Osteocyte (in vitro differentiated cells): ENCODE data around the gene USP24. TPM values are rescaled to one million over a fixed set of nuclear protein-coding genes. Genes with fewer than 3 reads are reported as not detected.

Experiments used
- DNase-seq: peaks from one replicate; pipeline ENCODE4 v3.0.0; 2021; ENCODE audit warnings: mixed read lengths; ENCODE audit not compliant: unreplicated experiment; ENCODE audit errors: extremely low spot score
- H3K27ac Mint-ChIP-seq: one replicate; pipeline ENCODE4 v1.8.0; 2021; ENCODE audit warnings: mild to moderate bottlenecking, mixed read lengths; ENCODE audit not compliant: unreplicated experiment
- H3K27me3 Mint-ChIP-seq: one replicate; pipeline ENCODE4 v1.8.0; 2021; ENCODE audit warnings: mixed read lengths; ENCODE audit not compliant: unreplicated experiment
- H3K36me3 Mint-ChIP-seq: one replicate; pipeline ENCODE4 v1.8.0; 2021; ENCODE audit warnings: mixed read lengths; ENCODE audit not compliant: unreplicated experiment
- H3K4me1 Mint-ChIP-seq: one replicate; pipeline ENCODE4 v1.8.0; 2021; ENCODE audit warnings: mixed read lengths; ENCODE audit not compliant: unreplicated experiment
- H3K4me3 Mint-ChIP-seq: one replicate; pipeline ENCODE4 v1.8.0; 2021; ENCODE audit warnings: mild to moderate bottlenecking, moderate library complexity, mixed read lengths; ENCODE audit not compliant: unreplicated experiment
- H3K9me3 Mint-ChIP-seq: one replicate; pipeline ENCODE4 v1.8.0; 2021; ENCODE audit warnings: mixed read lengths; ENCODE audit not compliant: unreplicated experiment
- CTCF ChIP-seq: fragments of 200-600 bp; sonication (generic); IDR thresholded peaks from 2 replicates; pipeline ENCODE4 v1.5.0; 2021; ENCODE audit warnings: antibody characterized with exemption, mild to moderate bottlenecking, moderate library complexity
- total RNA-seq: library from RNA; stranded (reverse); gene quantifications from 2 replicates; pipeline ENCODE4 v1.2.1, GENCODE V29; 2021

Gene USP24
- total RNA-seq, 1 donor from 2014 or later = 32.1 TPM

- Mint-ChIP-seq H3K9me3 (no peaks in the 10 kb centered on the region), H3K4me3 (no peak overlapping the region), H3K4me1 (no peaks in the 10 kb centered on the region), H3K36me3 (peaks cover 35% of the 10 kb centered on the region), H3K27me3 (no peaks in the 10 kb centered on the region), H3K27ac (no peak overlapping the region)
- no peak for TF ChIP-seq CTCF
- no peak for DNase-seq
Observed at GRCh38 chr1:55148676-55149075, 66.5 kb downstream of the USP24 start.

GRCh38 chr1:55147524-55147923 lies 67.6 kb downstream of the USP24 start:
- no peak overlapping the region for H3K27ac Mint-ChIP-seq
- no peaks in the 10 kb centered on the region for H3K27me3 Mint-ChIP-seq
- no peaks in the 10 kb centered on the region for H3K9me3 Mint-ChIP-seq
- H3K4me3 Mint-ChIP-seq = no peak overlapping the region
- H3K36me3 Mint-ChIP-seq = peaks cover 28% of the 10 kb centered on the region
- TF ChIP-seq CTCF = no peak
- DNase-seq = no peak
- no peaks in the 10 kb centered on the region for H3K4me1 Mint-ChIP-seq

- no peak overlapping the region for H3K4me3 Mint-ChIP-seq
- H3K4me1 Mint-ChIP-seq = no peaks in the 10 kb centered on the region
- H3K27me3 Mint-ChIP-seq = no peaks in the 10 kb centered on the region
- no peak for DNase-seq
- no peak overlapping the region for H3K27ac Mint-ChIP-seq
- peaks cover 32% of the 10 kb centered on the region for H3K36me3 Mint-ChIP-seq
- H3K9me3 Mint-ChIP-seq = no peaks in the 10 kb centered on the region
- no peak for TF ChIP-seq CTCF
Observed at GRCh38 chr1:55146781-55147180, 68.4 kb downstream of the USP24 start.

- Mint-ChIP-seq H3K27ac (no peak overlapping the region), H3K36me3 (peaks cover 24% of the 10 kb centered on the region), H3K4me3 (no peak overlapping the region), H3K27me3 (no peaks in the 10 kb centered on the region), H3K4me1 (no peaks in the 10 kb centered on the region), H3K9me3 (no peaks in the 10 kb centered on the region)
- TF ChIP-seq CTCF = no peak
- DNase-seq = no peak
Observed at GRCh38 chr1:55144886-55145285, 70.3 kb downstream of the USP24 start.

- Mint-ChIP-seq H3K36me3 (peaks cover 30% of the 10 kb centered on the region), H3K27me3 (no peaks in the 10 kb centered on the region), H3K4me1 (no peaks in the 10 kb centered on the region), H3K27ac (no peak overlapping the region), H3K9me3 (no peaks in the 10 kb centered on the region), H3K4me3 (no peak overlapping the region)
- no peak for TF ChIP-seq CTCF
- no peak for DNase-seq
Observed at GRCh38 chr1:55143684-55144083, 71.5 kb downstream of the USP24 start.
